B cell (primary cell): Measurements from ENCODE around the gene MPIG6B.

Source experiments
- EZH2 ChIP-seq: IDR thresholded peaks from 2 replicates; pipeline ENCODE4 v1.6.1; 2012; ENCODE audit warnings: borderline replicate concordance, low read depth, mild to moderate bottlenecking, moderate library complexity, low read length; ENCODE audit not compliant: insufficient read depth, poor library complexity, severe bottlenecking
- TF ChIP-seq, protein P1 (sequence below): fragments of 200-600 bp; IDR thresholded peaks from one replicate; pipeline ENCODE4 v1.8.0; 2022; ENCODE audit warnings: antibody characterized with exemption, mild to moderate bottlenecking

DNA sequence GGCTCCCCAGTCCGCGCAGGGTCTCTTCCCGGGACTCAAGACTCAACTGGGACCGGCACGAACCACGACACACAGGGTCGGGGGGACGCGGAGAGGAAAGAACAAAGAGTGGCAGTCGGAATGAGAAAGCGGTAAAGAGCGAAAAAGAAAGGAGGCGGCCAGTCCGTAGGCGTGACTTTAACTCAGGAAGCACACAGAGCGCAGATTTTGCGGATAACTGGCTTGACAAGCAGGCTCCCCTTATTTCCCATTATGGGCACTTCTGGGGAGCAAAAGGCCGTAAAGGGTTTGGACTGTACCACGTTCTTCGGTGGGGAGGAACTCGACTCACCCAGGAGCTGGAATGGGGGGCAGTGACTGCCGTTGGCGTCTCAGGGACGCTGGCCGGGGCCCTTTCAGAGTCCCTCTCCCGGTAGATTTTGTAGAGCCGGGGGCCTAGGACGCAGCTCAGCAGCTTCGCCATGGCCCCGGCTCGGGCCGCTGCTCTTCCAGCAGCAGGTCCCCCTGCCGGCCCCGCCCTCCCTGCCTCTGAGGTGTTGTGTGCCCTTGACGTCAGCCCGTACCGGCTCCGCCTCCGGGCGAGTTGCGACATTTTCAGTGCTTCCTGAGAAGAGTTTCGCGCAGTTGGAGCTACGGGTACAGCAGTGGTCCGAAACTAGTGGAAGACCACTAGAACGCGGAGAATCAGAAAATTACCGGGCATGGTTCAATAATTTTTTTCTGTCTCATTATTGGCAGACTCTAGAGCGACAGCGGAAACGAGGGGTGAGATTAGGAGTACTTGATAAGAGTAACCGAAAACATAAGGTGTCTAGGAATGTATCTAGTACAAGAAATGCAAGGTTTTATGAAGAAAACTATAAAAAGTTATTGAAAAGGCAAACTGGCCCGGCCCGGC is 20.1 kb upstream of the MPIG6B start, which contains the start of gene ABHD16A:
- TF ChIP-seq, protein P1, sequence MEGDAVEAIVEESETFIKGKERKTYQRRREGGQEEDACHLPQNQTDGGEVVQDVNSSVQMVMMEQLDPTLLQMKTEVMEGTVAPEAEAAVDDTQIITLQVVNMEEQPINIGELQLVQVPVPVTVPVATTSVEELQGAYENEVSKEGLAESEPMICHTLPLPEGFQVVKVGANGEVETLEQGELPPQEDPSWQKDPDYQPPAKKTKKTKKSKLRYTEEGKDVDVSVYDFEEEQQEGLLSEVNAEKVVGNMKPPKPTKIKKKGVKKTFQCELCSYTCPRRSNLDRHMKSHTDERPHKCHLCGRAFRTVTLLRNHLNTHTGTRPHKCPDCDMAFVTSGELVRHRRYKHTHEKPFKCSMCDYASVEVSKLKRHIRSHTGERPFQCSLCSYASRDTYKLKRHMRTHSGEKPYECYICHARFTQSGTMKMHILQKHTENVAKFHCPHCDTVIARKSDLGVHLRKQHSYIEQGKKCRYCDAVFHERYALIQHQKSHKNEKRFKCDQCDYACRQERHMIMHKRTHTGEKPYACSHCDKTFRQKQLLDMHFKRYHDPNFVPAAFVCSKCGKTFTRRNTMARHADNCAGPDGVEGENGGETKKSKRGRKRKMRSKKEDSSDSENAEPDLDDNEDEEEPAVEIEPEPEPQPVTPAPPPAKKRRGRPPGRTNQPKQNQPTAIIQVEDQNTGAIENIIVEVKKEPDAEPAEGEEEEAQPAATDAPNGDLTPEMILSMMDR: no peak
- TF ChIP-seq EZH2: no peak
